ENCODE data around the gene TMEM258.

TMEM258 gene

DNA sequence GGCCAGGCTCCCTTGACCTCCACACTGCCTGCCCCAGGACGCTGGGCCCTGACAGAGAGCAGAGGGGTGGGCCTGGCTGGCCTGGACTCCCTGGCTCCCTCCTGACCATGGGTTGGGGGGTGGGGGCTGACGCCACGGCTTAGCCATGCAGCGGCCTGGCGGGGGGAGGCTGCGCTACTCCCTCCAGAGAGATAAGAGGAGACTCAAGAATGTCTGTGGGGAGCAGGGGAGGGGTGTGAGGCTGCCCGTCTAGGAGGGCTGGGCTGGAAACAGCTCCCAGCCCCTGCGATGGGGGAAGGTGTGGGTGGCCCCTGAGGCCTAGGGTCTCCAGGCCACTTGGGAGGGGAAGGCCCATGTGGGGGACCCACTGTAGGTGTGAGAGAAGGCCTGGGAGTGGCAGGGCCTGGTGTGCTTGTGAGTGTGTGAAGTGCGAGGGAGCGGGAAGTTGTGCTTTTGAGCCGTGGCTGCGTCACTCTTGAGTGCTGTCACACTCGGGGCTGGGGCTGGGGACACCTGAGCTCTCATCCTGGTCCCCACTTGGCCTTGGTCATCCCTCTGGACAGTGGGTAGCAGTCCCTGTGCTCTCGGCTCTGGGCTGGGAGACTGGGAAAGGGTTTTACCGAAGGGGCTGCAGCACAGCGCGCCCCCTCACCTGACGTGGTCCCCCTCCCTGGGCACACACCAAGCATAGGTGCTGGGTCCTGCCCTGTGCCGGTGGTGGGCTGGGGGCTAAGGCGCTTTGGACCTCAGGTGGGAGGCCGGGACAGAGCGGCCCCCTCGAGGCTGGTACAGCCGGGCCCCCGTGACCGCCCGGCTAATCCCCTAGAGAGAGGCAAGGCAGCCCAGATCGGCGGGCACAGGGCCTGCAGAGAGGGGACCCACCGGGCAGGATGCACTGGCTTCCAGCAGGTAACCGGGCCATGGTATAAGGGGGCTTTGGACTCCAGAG, 37.6 kb downstream of the TMEM258 start:
- no peak for DNase-seq

DNA sequence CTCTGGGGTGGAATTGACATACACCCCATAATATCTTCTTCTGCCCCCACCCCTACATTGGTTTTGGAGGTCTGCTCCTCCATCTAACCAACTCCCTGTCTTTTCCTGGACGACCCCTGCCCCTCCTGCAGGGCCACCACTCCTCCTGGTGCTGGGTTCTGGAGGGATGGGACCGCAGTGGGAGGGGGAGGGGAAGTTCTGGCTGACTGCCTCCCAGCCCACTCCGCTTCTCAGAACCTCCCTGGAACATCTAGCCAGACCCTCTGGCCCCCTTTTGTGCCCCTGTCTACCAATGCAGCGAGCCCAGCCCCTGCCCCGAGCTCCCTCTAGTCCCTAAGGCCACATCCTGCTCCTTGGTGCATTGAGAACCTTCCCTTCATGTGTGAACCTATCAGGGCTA, 38.7 kb downstream of the TMEM258 start:
- DNase-seq, result no peak

DNA sequence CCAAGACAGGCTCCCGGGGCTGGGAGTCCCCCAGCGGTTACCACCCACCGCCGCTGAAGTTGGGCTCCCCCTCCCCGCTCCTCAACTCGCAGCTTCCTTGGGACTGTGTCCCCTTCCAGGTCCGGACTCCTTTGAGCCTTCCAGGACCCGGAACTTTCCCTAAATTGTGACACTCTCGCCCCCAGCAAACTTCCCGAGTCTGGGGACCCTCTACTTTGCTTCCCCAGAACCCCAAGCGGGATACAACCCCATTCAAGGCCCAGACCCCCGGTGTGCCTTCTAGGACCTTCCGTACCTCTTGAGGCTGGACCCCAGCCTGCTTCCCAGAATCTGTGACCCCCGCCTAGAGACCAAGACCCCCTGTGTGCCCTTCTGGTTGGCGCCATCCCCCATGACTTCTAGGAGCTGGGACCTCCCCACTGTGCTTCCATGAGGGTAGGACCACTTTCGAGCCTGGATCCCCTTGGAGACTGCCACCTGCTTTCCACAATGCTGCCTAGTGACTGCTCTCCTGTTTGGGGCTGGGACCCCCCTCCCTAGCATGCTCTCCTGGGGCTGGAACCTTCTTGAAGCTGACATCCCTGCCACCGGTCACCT, 39.4 kb downstream of the TMEM258 start:
- no peak for DNase-seq

DNA sequence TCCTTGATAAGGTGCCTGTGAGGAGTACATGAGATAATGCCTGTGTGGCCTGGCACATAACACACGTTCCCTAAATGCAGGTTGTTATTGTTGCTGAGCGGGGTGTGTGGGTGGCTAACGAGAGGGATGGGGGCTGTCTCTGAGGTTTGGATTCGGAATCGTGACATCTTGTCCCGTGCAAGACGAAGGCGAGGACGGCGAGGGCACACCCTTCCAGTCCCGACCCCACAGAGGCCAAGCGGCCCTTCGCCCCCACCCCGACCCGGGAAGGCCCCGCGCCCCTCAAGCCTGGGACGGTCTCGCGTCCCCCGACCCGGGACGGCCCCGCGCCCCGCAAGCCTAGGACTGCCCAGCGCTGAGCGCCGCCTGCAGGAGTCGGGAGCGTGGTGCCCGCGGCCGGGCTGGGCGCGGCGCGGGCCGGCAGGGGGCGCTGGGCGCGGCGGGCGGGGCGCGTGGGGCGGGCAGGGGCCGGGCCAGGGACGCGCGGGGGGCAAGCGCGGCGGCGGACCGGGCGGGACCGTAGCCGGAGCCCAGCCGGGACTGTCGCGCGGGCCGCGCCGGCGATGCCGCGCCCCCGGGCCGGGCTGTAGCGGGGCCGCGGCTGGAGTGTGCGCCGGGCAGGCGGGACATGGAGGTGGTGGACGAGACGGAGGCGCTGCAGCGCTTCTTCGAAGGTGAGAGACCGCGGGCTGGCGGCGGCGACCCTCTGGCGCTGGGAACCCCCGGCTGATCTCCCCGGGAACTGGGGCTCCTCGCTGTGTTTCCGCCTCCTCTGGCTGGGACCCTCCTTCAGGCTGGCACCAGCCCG, 40.1 kb downstream of the TMEM258 start, which contains the start of gene MYRF:
TSS of gene MYRF (plus strand) at position 520 of the 808 bp plus-strand sequence. CDS start at position 629, 109 bp downstream.
- DNase-seq, result peak; percentile 21 to 48

DNA sequence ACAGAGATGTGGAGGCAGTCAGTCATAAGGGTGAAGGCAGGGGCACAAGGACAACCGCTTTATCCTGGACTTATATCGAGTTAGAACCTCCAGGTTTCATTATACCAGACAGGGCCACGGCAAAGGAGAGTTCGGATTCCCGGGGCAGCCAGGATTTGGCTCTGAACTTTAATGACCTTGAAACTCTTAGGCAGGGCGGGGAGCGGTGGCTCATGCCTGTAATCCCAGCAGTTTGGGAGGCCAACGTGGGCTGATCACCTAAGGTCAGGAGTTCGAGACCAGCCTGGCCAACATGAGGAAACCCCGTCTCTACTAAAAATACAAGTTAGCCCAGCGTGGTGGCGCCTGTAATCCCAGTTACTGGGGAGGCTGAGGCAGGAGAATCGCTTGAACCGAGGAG, 41.0 kb downstream of the TMEM258 start:
- no peak for DNase-seq

DNA sequence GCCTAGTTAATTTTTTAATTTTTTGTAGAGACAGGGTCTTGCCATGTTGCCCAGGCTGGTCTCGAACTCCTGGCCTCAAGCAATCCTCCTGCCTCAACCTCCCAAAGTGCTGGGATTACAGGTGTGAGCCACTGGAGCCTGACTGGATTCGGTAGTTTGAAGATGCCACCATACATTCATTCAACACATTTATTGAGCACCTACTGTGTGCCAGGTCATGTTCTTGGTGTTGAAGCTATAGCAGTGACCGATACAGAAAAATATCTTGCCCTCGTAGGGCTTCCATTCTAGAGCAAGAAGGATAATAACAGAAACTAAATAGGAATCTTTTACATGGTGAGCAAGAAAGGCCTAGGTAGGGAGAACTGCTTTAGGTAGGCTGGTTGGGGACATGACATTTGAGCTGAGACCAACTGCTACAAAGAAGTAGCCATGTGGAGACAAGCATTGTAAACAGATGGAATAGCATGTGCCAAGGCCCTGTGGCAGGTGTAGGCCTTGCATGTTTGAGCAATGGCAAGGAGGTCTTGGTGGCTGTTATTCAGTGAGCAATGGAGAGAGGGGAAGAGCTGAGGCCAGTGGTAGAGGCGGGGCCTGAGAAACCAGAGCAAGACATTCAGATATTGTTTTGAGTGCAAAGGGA, 41.6 kb downstream of the TMEM258 start:
- no peak for DNase-seq

DNA sequence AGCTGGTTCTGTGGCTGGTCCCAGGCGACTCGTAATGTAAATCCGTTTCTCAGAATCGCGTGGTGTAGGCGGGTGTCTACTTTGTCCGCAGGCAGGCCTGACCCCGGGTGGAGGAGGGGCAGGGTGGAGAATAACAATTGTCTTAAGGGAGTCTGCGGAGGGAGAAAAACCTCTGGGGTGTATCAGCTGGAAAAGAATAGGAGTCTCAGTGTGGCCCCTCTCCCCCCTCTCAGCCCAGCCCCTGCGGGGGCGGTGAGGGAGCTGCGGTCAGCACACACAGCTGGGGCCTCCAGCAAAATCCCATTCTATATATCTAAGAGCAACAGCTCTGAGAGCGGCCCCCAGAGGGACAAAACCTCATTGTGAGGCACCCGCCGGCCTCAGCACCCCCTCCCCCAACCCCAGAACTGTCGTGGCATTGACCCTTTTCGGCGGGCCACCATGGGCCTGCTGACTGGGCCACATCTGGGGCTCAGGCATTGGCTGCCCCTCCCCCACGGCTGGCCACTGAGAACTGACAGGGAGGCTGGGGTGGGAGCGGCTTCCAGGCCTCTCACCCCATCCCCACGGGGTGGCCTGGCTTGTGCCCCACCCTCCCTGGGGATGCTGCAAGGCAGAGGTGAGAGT, 42.7 kb downstream of the TMEM258 start:
- DNase-seq, result peak; percentile 25 to 27

DNA sequence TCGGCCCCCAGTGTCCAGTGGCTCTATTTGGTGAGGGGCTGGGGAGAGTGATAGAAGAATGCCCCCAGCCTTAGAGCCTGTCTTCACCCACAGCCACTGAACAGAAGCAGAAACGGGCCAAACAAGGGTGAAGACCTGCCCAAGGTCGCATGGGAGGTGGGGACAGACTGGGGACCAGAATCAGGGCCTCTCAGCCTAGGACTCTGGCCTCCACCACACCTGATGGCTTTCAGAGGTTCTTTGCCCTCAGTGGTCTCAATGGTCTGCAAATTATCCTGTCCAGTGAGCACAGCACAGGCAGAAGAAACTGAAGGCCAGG, 44.5 kb downstream of the TMEM258 start:
- no peak for DNase-seq

DNA sequence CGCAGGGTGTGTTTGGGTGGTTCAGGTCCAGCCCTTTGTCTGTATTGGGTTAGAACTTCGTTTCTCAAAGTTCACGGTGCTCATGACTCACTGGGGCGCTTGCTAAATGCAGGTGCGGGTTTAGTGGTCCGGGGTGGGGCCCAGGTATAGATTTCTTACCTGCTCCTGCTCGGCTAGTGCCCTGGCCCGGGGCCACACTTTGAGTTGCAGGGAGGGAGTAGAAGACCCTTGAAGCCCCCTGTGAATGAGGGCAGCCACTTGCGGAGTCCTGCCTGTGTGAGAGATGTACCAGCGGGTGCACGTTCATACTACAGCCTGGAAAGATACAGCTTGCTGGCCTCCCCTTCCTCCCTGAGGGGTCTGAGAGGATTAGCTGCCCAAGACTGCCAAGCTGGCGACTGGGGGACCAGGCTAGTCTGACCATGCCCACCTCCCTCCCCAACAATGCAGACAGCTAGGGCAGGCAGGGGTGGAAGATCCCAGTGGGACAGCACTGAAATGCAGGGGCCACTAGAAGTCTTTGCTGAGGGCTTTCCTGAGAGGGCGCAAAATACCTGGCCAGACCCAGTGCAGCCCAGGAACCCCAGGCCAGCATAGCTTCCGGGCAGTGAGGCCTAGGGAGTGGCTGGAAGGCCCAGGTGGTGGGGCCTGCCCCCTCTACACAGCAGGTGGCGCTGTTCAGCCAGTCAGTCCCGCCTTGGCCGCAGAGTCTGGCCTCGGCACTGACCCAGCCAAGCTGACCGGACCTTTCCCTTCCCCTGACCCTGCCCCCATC, 45.0 kb downstream of the TMEM258 start:
- peak; percentile 33 to 73 for DNase-seq

DNA sequence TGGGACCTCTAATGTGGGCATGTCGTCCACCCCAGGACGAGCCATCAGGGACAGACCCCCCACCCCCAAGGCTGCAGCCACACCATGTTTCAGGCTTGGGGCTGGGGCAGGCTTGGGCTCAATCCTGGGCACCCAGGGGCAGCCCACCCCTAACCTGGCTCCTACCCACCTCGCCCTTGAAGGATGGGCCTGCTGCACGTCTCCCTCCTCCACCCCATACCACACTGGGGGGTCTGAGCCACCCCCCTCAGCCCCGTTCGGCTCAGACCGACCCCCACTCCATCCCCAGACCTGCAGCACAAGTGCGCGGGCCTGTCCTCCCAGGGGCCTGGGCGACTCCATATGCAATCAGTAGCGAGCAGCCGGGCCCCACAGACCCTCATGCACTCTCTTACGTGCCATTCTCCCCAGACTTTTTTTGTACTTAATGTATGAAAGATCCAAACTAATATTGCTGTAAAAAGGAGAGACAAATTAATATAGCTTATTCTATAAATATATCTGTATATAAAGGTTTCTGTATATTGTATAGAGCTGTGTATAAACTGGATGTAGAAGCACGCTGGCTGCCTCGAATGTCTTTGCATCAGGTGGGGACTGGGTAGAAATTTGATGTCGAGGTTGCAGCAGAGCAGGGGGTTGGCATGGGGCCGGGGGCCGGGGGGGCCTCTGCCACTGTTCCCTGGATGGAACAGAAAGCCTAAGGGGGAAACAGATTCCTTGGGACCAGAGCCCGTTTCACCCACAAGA, 45.8 kb downstream of the TMEM258 start:
- DNase-seq, result no peak

DNA sequence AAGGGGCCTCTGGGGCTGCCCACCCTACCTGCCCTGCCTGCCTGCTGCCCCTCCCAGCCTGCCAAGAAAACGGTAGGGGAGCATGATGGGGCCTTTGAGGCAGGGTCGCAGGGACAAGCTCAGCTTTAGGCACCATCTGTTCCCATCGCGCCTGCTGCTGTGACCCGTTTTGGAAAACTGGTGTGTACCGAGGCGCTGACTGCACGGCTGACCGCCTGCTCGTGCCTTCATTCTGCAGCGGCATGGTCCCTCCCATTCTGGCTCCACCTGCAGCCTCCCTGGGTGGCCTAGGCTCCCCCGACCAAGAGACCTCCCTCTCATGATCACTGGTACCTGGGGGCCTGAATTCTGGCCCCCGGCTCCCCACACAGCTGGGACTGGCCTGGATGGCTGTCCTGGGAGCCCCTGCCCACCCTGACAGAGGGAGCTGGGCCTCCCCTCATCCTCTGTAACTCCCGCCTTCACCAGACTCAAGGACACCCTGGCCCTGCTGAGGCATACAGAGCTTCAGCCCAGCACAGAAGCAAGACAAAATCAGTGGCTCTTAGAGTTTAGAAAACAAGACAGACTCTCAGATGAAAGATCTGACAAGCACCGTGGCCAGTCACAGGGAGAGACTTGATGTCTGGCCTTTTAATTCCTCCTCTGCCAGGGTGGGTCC, 46.5 kb downstream of the TMEM258 start:
- no peak for DNase-seq

DNA sequence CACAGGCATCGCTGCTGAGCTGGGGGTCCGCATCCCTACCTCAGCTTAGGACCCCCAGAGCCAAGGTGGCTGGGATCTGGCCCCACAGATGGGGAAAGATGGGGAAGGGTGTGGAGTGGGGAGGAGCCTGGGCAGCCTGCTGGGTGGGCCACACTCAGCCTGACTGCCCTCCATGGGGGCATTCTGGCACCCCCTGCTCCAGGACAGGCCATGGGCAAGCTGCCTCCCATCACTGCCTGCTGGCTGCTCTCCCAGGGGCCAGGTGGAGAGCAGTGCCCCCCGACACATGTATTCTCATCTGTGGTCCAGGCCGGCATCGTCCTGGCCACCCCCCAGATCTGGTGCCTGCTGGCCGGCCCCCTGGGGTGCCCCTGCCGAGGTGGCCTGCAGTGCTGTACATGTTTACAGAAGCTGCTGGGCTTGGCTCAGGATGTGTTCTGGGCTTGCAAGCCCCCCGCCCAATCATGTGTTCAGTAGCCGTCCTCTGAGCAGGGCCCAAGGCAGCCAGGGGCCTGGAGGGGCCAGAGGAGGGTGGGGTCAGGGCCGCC, 47.7 kb downstream of the TMEM258 start:
- no peak for DNase-seq

DNA sequence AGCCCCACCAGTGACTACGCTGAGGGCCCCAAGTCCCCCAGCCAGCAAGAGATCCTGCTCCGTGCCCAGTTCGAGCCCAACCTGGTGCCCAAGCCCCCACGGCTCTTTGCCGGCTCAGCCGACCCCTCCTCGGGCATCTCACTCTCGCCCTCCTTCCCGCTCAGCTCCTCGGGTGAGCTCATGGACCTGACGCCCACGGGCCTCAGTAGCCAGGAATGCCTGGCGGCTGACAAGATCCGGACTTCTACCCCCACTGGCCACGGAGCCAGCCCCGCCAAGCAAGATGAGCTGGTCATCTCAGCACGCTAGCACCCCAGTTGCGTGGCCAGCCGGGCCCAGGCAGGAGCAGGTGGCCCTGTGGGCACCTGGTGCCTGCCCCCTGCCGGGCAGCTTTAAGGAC, 48.2 kb downstream of the TMEM258 start:
- DNase-seq, result no peak

DNA sequence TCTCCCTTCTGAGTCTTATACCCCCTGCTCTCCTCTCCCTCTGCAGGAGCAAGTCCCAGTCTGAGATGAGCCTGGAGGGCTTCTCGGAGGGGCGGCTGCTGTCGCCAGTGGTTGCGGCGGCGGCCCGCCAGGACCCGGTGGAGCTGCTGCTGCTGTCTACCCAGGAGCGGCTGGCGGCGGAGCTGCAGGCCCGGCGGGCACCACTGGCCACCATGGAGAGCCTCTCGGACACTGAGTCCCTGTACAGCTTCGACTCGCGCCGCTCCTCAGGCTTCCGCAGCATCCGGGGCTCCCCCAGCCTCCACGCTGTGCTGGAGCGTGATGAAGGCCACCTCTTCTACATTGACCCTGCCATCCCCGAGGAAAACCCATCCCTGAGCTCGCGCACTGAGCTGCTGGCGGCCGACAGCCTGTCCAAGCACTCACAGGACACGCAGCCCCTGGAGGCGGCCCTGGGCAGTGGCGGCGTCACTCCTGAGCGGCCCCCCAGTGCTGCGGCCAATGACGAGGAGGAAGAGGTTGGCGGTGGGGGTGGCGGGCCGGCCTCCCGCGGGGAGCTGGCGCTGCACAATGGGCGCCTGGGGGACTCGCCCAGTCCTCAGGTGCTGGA, 48.8 kb downstream of the TMEM258 start:
- DNase-seq, result no peak

DNA sequence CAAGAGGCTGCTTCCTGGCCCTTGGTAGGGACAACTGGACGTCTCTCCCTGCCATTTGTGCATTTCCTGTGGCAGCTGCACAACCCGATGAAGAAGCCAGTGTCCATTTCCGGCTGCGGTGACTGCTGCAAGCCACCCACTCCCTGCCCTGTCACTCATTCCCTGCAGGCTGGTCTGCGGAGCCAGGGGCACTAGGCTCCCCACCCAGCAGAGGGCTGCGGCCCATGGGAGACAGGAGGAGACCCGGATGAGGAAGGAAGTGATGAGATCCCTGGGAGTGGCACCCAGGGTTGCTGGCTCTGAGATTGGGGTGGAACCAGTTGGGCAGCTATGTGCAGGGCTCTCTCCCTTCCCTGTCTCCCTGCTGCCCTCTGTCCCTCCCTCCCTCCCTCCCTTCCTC, 50.0 kb downstream of the TMEM258 start:
- peak; percentile 85 to 89 for DNase-seq

DNA sequence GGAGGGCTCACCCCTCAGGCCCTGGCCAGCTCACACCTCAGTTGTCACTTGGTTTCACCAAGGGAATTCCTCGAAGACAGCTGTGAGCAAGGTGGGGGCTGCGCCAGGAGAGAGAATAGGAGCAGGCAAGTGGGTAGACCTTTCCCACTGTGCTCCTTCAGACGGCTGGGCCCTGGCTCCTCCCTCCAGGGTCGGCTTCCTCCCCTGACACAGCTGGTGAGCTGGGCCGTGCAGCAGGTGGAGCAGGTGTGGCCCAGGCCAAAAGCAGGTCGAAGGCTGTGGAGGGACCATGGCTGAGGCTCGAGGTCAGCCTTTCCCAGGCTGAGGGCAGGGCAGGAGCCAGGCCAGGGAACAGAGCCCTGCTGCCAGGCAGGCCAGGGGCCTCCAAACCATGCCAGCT, 52.4 kb downstream of the TMEM258 start:
- no peak for DNase-seq

DNA sequence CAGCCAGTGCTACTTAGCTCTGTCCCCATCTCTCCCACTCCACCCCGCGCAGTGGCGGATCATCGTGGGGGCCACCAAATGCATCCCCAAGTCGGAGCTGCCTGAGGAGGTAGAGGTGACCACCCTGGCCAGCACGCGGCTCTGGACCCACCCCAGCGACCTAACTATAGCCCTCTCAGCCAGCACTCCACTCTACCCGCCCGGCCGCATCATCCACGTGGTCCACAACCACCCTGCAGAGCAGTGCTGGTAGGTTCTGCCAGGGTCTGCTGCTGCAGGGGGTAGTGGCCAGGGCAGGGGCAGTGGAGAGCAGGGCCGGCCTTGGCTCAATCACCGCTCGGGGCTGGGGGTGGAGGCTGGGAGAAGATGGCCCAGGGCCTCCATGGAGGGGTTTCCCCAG, 53.0 kb downstream of the TMEM258 start:
- no peak for DNase-seq

Data from inflammatory macrophage treated with lipopolysaccharide for 1 hour (primary cell).